Measurements from ENCODE around the gene TSG101.

GRCh38 chr11:18468059-18468458, 58.7 kb downstream of the TSG101 start:
- TF ChIP-seq, protein P1, sequence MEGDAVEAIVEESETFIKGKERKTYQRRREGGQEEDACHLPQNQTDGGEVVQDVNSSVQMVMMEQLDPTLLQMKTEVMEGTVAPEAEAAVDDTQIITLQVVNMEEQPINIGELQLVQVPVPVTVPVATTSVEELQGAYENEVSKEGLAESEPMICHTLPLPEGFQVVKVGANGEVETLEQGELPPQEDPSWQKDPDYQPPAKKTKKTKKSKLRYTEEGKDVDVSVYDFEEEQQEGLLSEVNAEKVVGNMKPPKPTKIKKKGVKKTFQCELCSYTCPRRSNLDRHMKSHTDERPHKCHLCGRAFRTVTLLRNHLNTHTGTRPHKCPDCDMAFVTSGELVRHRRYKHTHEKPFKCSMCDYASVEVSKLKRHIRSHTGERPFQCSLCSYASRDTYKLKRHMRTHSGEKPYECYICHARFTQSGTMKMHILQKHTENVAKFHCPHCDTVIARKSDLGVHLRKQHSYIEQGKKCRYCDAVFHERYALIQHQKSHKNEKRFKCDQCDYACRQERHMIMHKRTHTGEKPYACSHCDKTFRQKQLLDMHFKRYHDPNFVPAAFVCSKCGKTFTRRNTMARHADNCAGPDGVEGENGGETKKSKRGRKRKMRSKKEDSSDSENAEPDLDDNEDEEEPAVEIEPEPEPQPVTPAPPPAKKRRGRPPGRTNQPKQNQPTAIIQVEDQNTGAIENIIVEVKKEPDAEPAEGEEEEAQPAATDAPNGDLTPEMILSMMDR (optimal IDR thresholded peaks at IDR 0.05 in 1 of 3, IDR thresholded peaks at IDR 0.05 in 1 of 3, conservative IDR thresholded peaks at IDR 0.05 in 1 of 3; ENCODE audit: extremely low read depth in 1 of 3, insufficient read depth in 2 of 3, low read length in 3 of 3) = no peak
- TF ChIP-seq EZH2 (IDR thresholded peaks at IDR 0.05; ENCODE audit: low read length) = no peak

Measured in keratinocyte (primary cell).